ENCODE data around the gene BID.

Gene BID

GRCh38 chr22:17751596-17751995, 22.7 kb downstream of the BID start:
- H3K4me3 ChIP-seq (ENCODE audit: low read length), result no peak overlapping the region
- no peak for DNase-seq (ENCODE audit: low read depth)
- no peak for TF ChIP-seq CTCF (IDR thresholded peaks at IDR 0.05; ENCODE audit: insufficient read depth, low read depth, low read length, missing control alignments)

GRCh38 chr22:17749605-17750395, 24.5 kb downstream of the BID start:
- no peak overlapping the region for H3K4me3 ChIP-seq (ENCODE audit: low read length)
- DNase-seq (ENCODE audit: low read depth), result no peak
- TF ChIP-seq CTCF (IDR thresholded peaks at IDR 0.05; ENCODE audit: insufficient read depth, low read depth, low read length, missing control alignments), result no peak

- no peak overlapping the region for H3K4me3 ChIP-seq (ENCODE audit: low read length)
- no peak for TF ChIP-seq CTCF (IDR thresholded peaks at IDR 0.05; ENCODE audit: insufficient read depth, low read depth, low read length, missing control alignments)
- no peak for DNase-seq (ENCODE audit: low read depth)
Measured at GRCh38 chr22:17748555-17749353, 25.5 kb downstream of the BID start.

GRCh38 chr22:17746916-17747315, 27.4 kb downstream of the BID start:
- no peak for DNase-seq (ENCODE audit: low read depth)
- TF ChIP-seq CTCF (IDR thresholded peaks at IDR 0.05; ENCODE audit: insufficient read depth, low read depth, low read length, missing control alignments), result no peak
- no peak overlapping the region for H3K4me3 ChIP-seq (ENCODE audit: low read length)

- no peak for TF ChIP-seq CTCF (IDR thresholded peaks at IDR 0.05; ENCODE audit: insufficient read depth, low read depth, low read length, missing control alignments)
- DNase-seq (ENCODE audit: low read depth), result no peak
- no peak overlapping the region for H3K4me3 ChIP-seq (ENCODE audit: low read length)
Measured at GRCh38 chr22:17744430-17744829, 29.8 kb downstream of the BID start.

GRCh38 chr22:17743661-17744411, 30.4 kb downstream of the BID start:
- DNase-seq (ENCODE audit: low read depth), result peak; percentile 29
- no peak overlapping the region for H3K4me3 ChIP-seq (ENCODE audit: low read length)
- no peak for TF ChIP-seq CTCF (IDR thresholded peaks at IDR 0.05; ENCODE audit: insufficient read depth, low read depth, low read length, missing control alignments)
